ENCODE data around the gene MED15.
A peak's percentile ranks its signal among the peaks of the same experiment; 100 is the strongest.

MED15 gene

GRCh38 chr22:20604092-20604747 is 96.8 kb downstream of the MED15 start:
- no peaks in the 10 kb centered on the region for H3K36me3 ChIP-seq (replicated peaks)
- H3K4me3 ChIP-seq (ENCODE audit: low read depth, low read length) = no peak overlapping the region
- in situ Hi-C loops (cut with HindIII; ENCODE audit: low pct_ligation_motif_present, low sequenced_read_pairs) = no loop called here
- TF ChIP-seq CTCF (IDR thresholded peaks at IDR 0.05; ENCODE audit: low read depth, low read length, missing control alignments) = no peak
- DNase-seq = no peak
- no peak overlapping the region for H3K27ac ChIP-seq
- peaks cover 12% of the 10 kb centered on the region for H3K27me3 ChIP-seq (replicated peaks)

- in situ Hi-C loops (cut with HindIII; ENCODE audit: low pct_ligation_motif_present, low sequenced_read_pairs) = no loop called here
- DNase-seq = no peak
- Histone ChIP-seq H3K36me3 (replicated peaks) (no peaks in the 10 kb centered on the region), H3K4me3 (ENCODE audit: low read depth, low read length) (no peak overlapping the region), H3K27me3 (replicated peaks) (peaks cover 12% of the 10 kb centered on the region), H3K27ac (no peak overlapping the region)
- no peak for TF ChIP-seq CTCF (IDR thresholded peaks at IDR 0.05; ENCODE audit: low read depth, low read length, missing control alignments)
These were observed 97.4 kb downstream of the MED15 start for GRCh38 chr22:20604776-20605221.

GRCh38 chr22:20605328-20605727 is 97.9 kb downstream of the MED15 start:
- Histone ChIP-seq H3K27ac (no peak overlapping the region), H3K36me3 (replicated peaks) (no peaks in the 10 kb centered on the region), H3K4me3 (ENCODE audit: low read depth, low read length) (no peak overlapping the region), H3K27me3 (replicated peaks) (peaks cover 12% of the 10 kb centered on the region)
- no peak for TF ChIP-seq CTCF (IDR thresholded peaks at IDR 0.05; ENCODE audit: low read depth, low read length, missing control alignments)
- DNase-seq = no peak
- in situ Hi-C loops (cut with HindIII; ENCODE audit: low pct_ligation_motif_present, low sequenced_read_pairs) = no loop called here

- H3K27ac ChIP-seq = no peak overlapping the region
- TF ChIP-seq CTCF (IDR thresholded peaks at IDR 0.05; ENCODE audit: low read depth, low read length, missing control alignments) = peak; percentile 91
- H3K4me3 ChIP-seq (ENCODE audit: low read depth, low read length) = no peak overlapping the region
- in situ Hi-C loops (cut with HindIII; ENCODE audit: low pct_ligation_motif_present, low sequenced_read_pairs) = no loop called here
- H3K36me3 ChIP-seq (replicated peaks) = no peaks in the 10 kb centered on the region
- peak; percentile 40 for DNase-seq
- peaks cover 12% of the 10 kb centered on the region for H3K27me3 ChIP-seq (replicated peaks)
These were observed 98.8 kb downstream of the MED15 start for GRCh38 chr22:20606041-20606783.

- no peak overlapping the region for H3K27ac ChIP-seq
- H3K36me3 ChIP-seq (replicated peaks) = no peaks in the 10 kb centered on the region
- in situ Hi-C loops (cut with HindIII; ENCODE audit: low pct_ligation_motif_present, low sequenced_read_pairs) = no loop called here
- no peak for DNase-seq
- peaks cover 10% of the 10 kb centered on the region for H3K27me3 ChIP-seq (replicated peaks)
- TF ChIP-seq CTCF (IDR thresholded peaks at IDR 0.05; ENCODE audit: low read depth, low read length, missing control alignments) = no peak
- H3K4me3 ChIP-seq (ENCODE audit: low read depth, low read length) = no peak overlapping the region
These were observed 99.3 kb downstream of the MED15 start for GRCh38 chr22:20606784-20607128.

Measured in brain microvascular endothelial cell (primary cell).